ENCODE results near the gene LIPT1.

- TF ChIP-seq, protein P1, sequence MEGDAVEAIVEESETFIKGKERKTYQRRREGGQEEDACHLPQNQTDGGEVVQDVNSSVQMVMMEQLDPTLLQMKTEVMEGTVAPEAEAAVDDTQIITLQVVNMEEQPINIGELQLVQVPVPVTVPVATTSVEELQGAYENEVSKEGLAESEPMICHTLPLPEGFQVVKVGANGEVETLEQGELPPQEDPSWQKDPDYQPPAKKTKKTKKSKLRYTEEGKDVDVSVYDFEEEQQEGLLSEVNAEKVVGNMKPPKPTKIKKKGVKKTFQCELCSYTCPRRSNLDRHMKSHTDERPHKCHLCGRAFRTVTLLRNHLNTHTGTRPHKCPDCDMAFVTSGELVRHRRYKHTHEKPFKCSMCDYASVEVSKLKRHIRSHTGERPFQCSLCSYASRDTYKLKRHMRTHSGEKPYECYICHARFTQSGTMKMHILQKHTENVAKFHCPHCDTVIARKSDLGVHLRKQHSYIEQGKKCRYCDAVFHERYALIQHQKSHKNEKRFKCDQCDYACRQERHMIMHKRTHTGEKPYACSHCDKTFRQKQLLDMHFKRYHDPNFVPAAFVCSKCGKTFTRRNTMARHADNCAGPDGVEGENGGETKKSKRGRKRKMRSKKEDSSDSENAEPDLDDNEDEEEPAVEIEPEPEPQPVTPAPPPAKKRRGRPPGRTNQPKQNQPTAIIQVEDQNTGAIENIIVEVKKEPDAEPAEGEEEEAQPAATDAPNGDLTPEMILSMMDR (conservative IDR thresholded peaks at IDR 0.05): no peak
- TF ChIP-seq EZH2 (IDR thresholded peaks at IDR 0.05; ENCODE audit: low read depth): no peak
Observed at GRCh38 chr2:99127981-99128380, 26.8 kb upstream of the LIPT1 start.

Data from PC-9 (cell line).